Mesothelial cell of epicardium (in vitro differentiated cells): ENCODE data around the gene CERS4. TPM values are rescaled to one million over a fixed set of nuclear protein-coding genes. Genes with fewer than 3 reads are reported as not detected.
"Not testable (repeated sequence)": the region's sequence is repeated elsewhere in the genome, so short reads cannot be mapped to it uniquely, and the experiment has no call there.

Source experiments
- DNase-seq, 2 experiments: peaks; one replicate each; pipeline ENCODE4 v3.0.0; 2021; ENCODE audit warnings: low spot score in 2 of 2; ENCODE audit not compliant: unreplicated experiment in 2 of 2
- H3K27ac Mint-ChIP-seq: 2 replicates; pipeline ENCODE4 v1.8.0; 2021; ENCODE audit warnings: mixed read lengths
- H3K27me3 Mint-ChIP-seq: 2 replicates; pipeline ENCODE4 v1.8.0; 2021; ENCODE audit warnings: low read depth, mixed read lengths
- H3K36me3 Mint-ChIP-seq: 2 replicates; pipeline ENCODE4 v1.8.0; 2021; ENCODE audit warnings: mixed read lengths
- H3K4me1 Mint-ChIP-seq: 2 replicates; pipeline ENCODE4 v1.8.0; 2021; ENCODE audit warnings: mixed read lengths
- H3K4me3 Mint-ChIP-seq: 2 replicates; pipeline ENCODE4 v1.8.0; 2021; ENCODE audit warnings: mild to moderate bottlenecking, moderate library complexity, mixed read lengths
- H3K9me3 Mint-ChIP-seq: 2 replicates; pipeline ENCODE4 v1.8.0; 2021; ENCODE audit warnings: mixed read lengths
- CTCF ChIP-seq: fragments of 200-600 bp; sonication (generic); IDR thresholded peaks from one replicate; pipeline ENCODE4 v1.5.0; 2021; ENCODE audit warnings: antibody characterized with exemption; ENCODE audit not compliant: unreplicated experiment
- total RNA-seq: library from RNA; stranded (reverse); gene quantifications from 3 replicates; pipeline ENCODE4 v1.2.1, GENCODE V29; 2021

CERS4 gene
- total RNA-seq, 1 donor from 2014 or later = 67.0 TPM

GRCh38 chr19:8261347-8261746, 52.2 kb downstream of the CERS4 start:
- Mint-ChIP-seq H3K27ac (no peak overlapping the region), H3K4me1 (peaks cover 2% of the 10 kb centered on the region), H3K27me3 (no peaks in the 10 kb centered on the region), H3K36me3 (peaks cover 22% of the 10 kb centered on the region), H3K9me3 (peaks cover 9% of the 10 kb centered on the region), H3K4me3 (no peak overlapping the region)
- DNase-seq = no peak
- TF ChIP-seq CTCF = no peak

GRCh38 chr19:8261881-8262280, 52.7 kb downstream of the CERS4 start:
- no peak for TF ChIP-seq CTCF
- H3K4me1 Mint-ChIP-seq = peaks cover 2% of the 10 kb centered on the region
- DNase-seq = no peak
- H3K9me3 Mint-ChIP-seq = peaks cover 9% of the 10 kb centered on the region
- no peak overlapping the region for H3K27ac Mint-ChIP-seq
- H3K27me3 Mint-ChIP-seq = no peaks in the 10 kb centered on the region
- H3K36me3 Mint-ChIP-seq = peaks cover 20% of the 10 kb centered on the region
- H3K4me3 Mint-ChIP-seq = no peak overlapping the region

- Mint-ChIP-seq H3K27ac (no peak overlapping the region), H3K4me1 (no peaks in the 10 kb centered on the region), H3K27me3 (no peaks in the 10 kb centered on the region), H3K4me3 (no peak overlapping the region), H3K36me3 (peaks cover 16% of the 10 kb centered on the region), H3K9me3 (peaks cover 9% of the 10 kb centered on the region)
- no peak for DNase-seq
- TF ChIP-seq CTCF = no peak
These were observed 53.3 kb downstream of the CERS4 start for GRCh38 chr19:8262431-8262830.

GRCh38 chr19:8264248-8264647, 55.1 kb downstream of the CERS4 start:
- H3K27ac Mint-ChIP-seq, H3K4me1 Mint-ChIP-seq, H3K4me3 Mint-ChIP-seq, H3K27me3 Mint-ChIP-seq, DNase-seq, H3K36me3 Mint-ChIP-seq, H3K9me3 Mint-ChIP-seq: not testable (repeated sequence)

- DNase-seq = peak in 1 of 2 experiments; percentile 14
- Mint-ChIP-seq H3K4me3 (no peak overlapping the region), H3K27ac (no peak overlapping the region), H3K9me3 (peaks cover 9% of the 10 kb centered on the region), H3K36me3 (peaks cover 4% of the 10 kb centered on the region), H3K27me3 (peaks cover 3% of the 10 kb centered on the region), H3K4me1 (peaks cover 9% of the 10 kb centered on the region)
- no peak for TF ChIP-seq CTCF
These were observed 56.7 kb downstream of the CERS4 start for GRCh38 chr19:8265872-8266271.

GRCh38 chr19:8269724-8270123, 60.6 kb downstream of the CERS4 start:
- Mint-ChIP-seq H3K4me3 (no peak overlapping the region), H3K36me3 (peaks cover 2% of the 10 kb centered on the region), H3K27me3 (peaks cover 3% of the 10 kb centered on the region), H3K27ac (no peak overlapping the region), H3K4me1 (peaks cover 9% of the 10 kb centered on the region), H3K9me3 (peaks cover 9% of the 10 kb centered on the region)
- peak in 1 of 2 experiments; percentile 19 for DNase-seq
- no peak for TF ChIP-seq CTCF

- not testable (repeated sequence) for H3K9me3 Mint-ChIP-seq, H3K4me1 Mint-ChIP-seq, H3K36me3 Mint-ChIP-seq, H3K4me3 Mint-ChIP-seq, DNase-seq, H3K27me3 Mint-ChIP-seq, H3K27ac Mint-ChIP-seq
These were observed 67.3 kb downstream of the CERS4 start for GRCh38 chr19:8276508-8276907.

GRCh38 chr19:8291337-8291736, 82.2 kb downstream of the CERS4 start:
- H3K4me3 Mint-ChIP-seq, DNase-seq, H3K27me3 Mint-ChIP-seq, H3K36me3 Mint-ChIP-seq, H3K4me1 Mint-ChIP-seq, H3K9me3 Mint-ChIP-seq, H3K27ac Mint-ChIP-seq: not testable (repeated sequence)
